HepG2 (cell line): ENCODE data around the gene CAMKMT. TPM values are rescaled to one million over a fixed set of nuclear protein-coding genes. Genes with fewer than 3 reads are reported as not detected.

Source experiments
- GMEB1 ChIP-seq: sonication (generic); formaldehyde crosslinking; IDR thresholded peaks from 2 replicates; pipeline ENCODE4 v1.5.1; 2020; ENCODE audit warnings: missing genetic modification reagents, mild to moderate bottlenecking, borderline replicate concordance
- MLXIP ChIP-seq: sonication (generic); formaldehyde crosslinking; IDR thresholded peaks from 2 replicates; pipeline ENCODE4 v1.9.0; 2021; ENCODE audit warnings: missing genetic modification reagents, borderline replicate concordance
- ZNF687 ChIP-seq: sonication (generic); formaldehyde crosslinking; IDR thresholded peaks from 2 replicates; pipeline ENCODE4 v1.5.1; 2020; ENCODE audit warnings: mild to moderate bottlenecking, missing genetic modification reagents, moderate library complexity
- ZNF782 ChIP-seq: sonication (generic); formaldehyde crosslinking; IDR thresholded peaks from 2 replicates; pipeline ENCODE4 v1.4.0; 2020; ENCODE audit warnings: missing genetic modification reagents, mild to moderate bottlenecking, borderline replicate concordance
- ZSCAN20 ChIP-seq: sonication (generic); formaldehyde crosslinking; IDR thresholded peaks from 2 replicates; pipeline ENCODE4 v1.4.0; 2020; ENCODE audit warnings: missing genetic modification reagents, mild to moderate bottlenecking, borderline replicate concordance
- polyA plus RNA-seq, 8 experiments: library from polyadenylated mRNA; depleted of rRNA in 3 of 8; stranded (reverse) in 7 of 8; unstranded in 1 of 8; fragments of >200 nt; fragmentation: Illumina TruSeq in 4 of 8; extraction: Trizol in 4 of 8; gene quantifications; 2 replicates each; pipeline versions ENCODE4 v1.2.1 to v1.2.3, GENCODE V29; 2011 to 2016; ENCODE audit warnings: low read depth in 4 of 8, missing spikeins in 1 of 8, mixed read lengths in 1 of 8; ENCODE audit not compliant: insufficient read depth in 1 of 8
- total RNA-seq, 5 experiments: library from RNA; depleted of rRNA; stranded (reverse); fragments of >200 nt; fragmentation: Illumina TruSeq; extraction: Trizol; gene quantifications; 2 replicates each; pipeline ENCODE4 v1.2.3, GENCODE V29; 2016; ENCODE audit warnings: low read depth in 1 of 5

The CAMKMT gene
- total and polyA plus RNA-seq, 2 of the 13 experiments (the other 11 are each of a cell fraction or from before 2014, with no cell fraction given): 6.9 to 20.8 TPM

GRCh38 chr2:44778221-44778654 lies 416.5 kb downstream of the CAMKMT start (continued):
- TF ChIP-seq MLXIP (CRISPR knock-in tag) (no peak), GMEB1 (no peak), ZNF687 (CRISPR knock-in tag) (no peak), ZNF782 (CRISPR knock-in tag) (no peak), ZSCAN20 (no peak)
